ENCODE results near the gene ALG14.

ALG14 gene

DNA sequence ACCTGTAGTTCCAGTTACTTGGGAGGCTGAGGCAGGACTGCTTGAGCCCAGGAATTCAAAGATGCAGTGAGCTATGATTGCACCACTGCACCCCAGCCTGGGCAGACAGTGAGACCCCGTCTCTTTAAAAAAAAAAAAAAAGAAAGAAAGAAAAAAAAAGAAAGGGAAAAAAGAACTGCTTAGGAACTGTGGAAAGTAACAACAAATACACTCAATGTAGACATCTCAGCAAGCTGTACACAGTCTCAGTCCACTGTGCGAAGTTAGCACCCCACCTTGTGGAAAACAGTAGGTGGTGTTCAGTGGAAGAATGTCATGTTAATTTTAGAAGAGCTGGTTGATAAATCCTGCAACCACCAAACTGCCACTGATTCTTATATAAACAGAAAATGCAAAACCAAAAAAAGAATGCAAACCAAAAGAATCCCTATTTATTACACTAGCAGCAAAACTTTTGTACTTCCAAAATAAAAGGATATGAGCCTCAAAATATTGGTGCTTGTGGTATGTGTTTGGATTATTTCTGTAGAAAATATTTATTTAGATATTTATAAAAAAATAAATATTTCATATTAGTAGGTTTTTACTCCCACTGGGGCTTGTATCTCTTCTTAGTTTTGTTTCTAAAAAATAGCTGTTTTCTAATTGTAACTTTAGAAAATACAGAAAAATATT, 31.1 kb downstream of the ALG14 start (continued):
- TF ChIP-seq ZNF514 (tag by site-specific recombination; IDR thresholded peaks at IDR 0.05) (no peak), ZNF629 (tag by site-specific recombination; IDR thresholded peaks at IDR 0.05) (no peak), ZNF830 (tag by site-specific recombination; IDR thresholded peaks at IDR 0.05; ENCODE audit: low read depth) (no peak), ZNF624 (tag by site-specific recombination; IDR thresholded peaks at IDR 0.05) (no peak), ZNF544 (tag by site-specific recombination; IDR thresholded peaks at IDR 0.05) (no peak), SCRT2 (tag by site-specific recombination; IDR thresholded peaks at IDR 0.05) (no peak), ZNF658 (tag by site-specific recombination; IDR thresholded peaks at IDR 0.05) (no peak), ZNF585B (tag by site-specific recombination; IDR thresholded peaks at IDR 0.05) (no peak), ZNF292 (tag by site-specific recombination; IDR thresholded peaks at IDR 0.05; ENCODE audit: borderline replicate concordance, low read depth) (no peak), ZNF175 (tag by site-specific recombination; IDR thresholded peaks at IDR 0.05) (no peak), ZNF19 (tag by site-specific recombination; IDR thresholded peaks at IDR 0.05; ENCODE audit: low read depth) (no peak), ZNF394 (tag by site-specific recombination; IDR thresholded peaks at IDR 0.05; ENCODE audit: borderline replicate concordance) (no peak)
- TF ChIP-seq, protein P1, sequence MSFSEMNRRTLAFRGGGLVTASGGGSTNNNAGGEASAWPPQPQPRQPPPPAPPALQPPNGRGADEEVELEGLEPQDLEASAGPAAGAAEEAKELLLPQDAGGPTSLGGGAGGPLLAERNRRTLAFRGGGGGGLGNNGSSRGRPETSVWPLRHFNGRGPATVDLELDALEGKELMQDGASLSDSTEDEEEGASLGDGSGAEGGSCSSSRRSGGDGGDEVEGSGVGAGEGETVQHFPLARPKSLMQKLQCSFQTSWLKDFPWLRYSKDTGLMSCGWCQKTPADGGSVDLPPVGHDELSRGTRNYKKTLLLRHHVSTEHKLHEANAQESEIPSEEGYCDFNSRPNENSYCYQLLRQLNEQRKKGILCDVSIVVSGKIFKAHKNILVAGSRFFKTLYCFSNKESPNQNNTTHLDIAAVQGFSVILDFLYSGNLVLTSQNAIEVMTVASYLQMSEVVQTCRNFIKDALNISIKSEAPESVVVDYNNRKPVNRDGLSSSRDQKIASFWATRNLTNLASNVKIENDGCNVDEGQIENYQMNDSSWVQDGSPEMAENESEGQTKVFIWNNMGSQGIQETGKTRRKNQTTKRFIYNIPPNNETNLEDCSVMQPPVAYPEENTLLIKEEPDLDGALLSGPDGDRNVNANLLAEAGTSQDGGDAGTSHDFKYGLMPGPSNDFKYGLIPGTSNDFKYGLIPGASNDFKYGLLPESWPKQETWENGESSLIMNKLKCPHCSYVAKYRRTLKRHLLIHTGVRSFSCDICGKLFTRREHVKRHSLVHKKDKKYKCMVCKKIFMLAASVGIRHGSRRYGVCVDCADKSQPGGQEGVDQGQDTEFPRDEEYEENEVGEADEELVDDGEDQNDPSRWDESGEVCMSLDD (tag by site-specific recombination; IDR thresholded peaks at IDR 0.05) = no peak

DNA sequence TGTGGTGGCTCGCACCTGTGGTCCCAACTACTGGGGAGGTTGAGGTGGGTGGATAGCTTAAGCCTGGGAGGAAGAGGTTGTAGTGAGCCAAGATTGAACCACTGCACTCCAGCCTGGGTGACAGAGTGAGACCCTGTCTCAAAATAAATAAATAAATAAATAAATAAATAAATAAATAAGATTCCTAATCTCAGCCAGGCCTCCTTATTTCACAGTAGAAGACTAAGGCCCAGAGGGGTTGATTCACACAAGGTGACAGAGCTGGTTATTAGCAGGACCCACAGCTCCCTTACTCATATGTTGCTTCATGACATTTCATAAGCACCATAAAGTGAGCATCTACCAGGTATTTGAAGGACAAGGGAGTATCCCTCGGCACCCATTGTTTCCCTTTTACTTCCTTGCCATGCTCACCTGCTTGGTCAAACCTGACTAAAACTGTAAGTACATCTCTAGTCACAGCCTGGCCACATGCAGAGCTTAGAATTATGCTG, 32.7 kb downstream of the ALG14 start:
- Histone ChIP-seq H3K4me1 (ENCODE audit: control insufficient read depth, insufficient read depth, low read length) (no peaks in the 10 kb centered on the region), H3K27ac (ENCODE audit: extremely low read depth, low read depth, low read length) (no peak overlapping the region), H3K9me3 (ENCODE audit: control insufficient read depth, insufficient read depth, low read depth, low read length) (no peaks in the 10 kb centered on the region), H3K36me3 (ENCODE audit: control insufficient read depth in 2 of 2, insufficient read depth in 1 of 2, low read length in 2 of 2) (no peaks in the 10 kb centered on the region), H3K4me3 (ENCODE audit: low read depth, low read length) (no peak overlapping the region)
- ChIA-PET POLR2A (no interaction called here), CTCF (interaction anchor here (0.6 to 3.7 kb wide), 6 partner anchors 9 to 234 kb away, joined by 3 to 142 read pairs (median 13); partner anchors contain the start of gene RWDD3)
- TF ChIP-seq, protein P2, sequence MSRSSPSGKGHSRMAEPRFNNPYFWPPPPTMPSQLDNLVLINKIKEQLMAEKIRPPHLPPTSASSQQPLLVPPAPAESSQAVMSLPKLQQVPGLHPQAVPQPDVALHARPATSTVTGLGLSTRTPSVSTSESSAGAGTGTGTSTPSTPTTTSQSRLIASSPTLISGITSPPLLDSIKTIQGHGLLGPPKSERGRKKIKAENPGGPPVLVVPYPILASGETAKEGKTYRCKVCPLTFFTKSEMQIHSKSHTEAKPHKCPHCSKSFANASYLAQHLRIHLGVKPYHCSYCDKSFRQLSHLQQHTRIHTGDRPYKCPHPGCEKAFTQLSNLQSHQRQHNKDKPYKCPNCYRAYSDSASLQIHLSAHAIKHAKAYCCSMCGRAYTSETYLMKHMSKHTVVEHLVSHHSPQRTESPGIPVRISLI (tag by site-specific recombination; IDR thresholded peaks at IDR 0.05) = no peak
- TF ChIP-seq ZNF600 (tag by site-specific recombination; IDR thresholded peaks at IDR 0.05) (no peak), RBAK (tag by site-specific recombination; IDR thresholded peaks at IDR 0.05) (0 out of 2 replicates have a peak, but pooled peaks have one; percentile 23), ZNF560 (tag by site-specific recombination; IDR thresholded peaks at IDR 0.05; ENCODE audit: borderline replicate concordance) (peak; percentile 65; the same call in 1 of the 2 replicates), ZNF623 (tag by site-specific recombination; IDR thresholded peaks at IDR 0.05) (peak; percentile 58), KLF1 (tag by site-specific recombination; IDR thresholded peaks at IDR 0.05) (no peak), TCF7L2 (IDR thresholded peaks at IDR 0.05; ENCODE audit: borderline replicate concordance, low read depth, low read length) (no peak), ZNF211 (tag by site-specific recombination; IDR thresholded peaks at IDR 0.05; ENCODE audit: low read depth) (no peak), ZNF558 (tag by site-specific recombination; IDR thresholded peaks at IDR 0.05) (peak; percentile 33; the same call in 1 of the 2 replicates), ZNF510 (tag by site-specific recombination; IDR thresholded peaks at IDR 0.05; ENCODE audit: insufficient replicate concordance) (no peak)
- TF ChIP-seq, protein P3, sequence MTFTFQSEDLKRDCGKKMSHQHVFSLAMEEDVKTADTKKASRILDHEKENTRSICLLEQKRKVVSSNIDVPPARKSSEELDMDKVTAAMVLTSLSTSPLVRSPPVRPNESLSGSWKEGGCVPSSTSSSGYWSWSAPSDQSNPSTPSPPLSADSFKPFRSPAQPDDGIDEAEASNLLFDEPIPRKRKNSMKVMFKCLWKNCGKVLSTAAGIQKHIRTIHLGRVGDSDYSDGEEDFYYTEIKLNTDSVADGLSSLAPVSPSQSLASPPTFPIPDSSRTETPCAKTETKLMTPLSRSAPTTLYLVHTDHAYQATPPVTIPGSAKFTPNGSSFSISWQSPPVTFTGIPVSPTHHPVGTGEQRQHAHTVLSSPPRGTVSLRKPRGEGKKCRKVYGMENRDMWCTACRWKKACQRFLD (tag by site-specific recombination; IDR thresholded peaks at IDR 0.05) = no peak
- TF ChIP-seq, protein P4, sequence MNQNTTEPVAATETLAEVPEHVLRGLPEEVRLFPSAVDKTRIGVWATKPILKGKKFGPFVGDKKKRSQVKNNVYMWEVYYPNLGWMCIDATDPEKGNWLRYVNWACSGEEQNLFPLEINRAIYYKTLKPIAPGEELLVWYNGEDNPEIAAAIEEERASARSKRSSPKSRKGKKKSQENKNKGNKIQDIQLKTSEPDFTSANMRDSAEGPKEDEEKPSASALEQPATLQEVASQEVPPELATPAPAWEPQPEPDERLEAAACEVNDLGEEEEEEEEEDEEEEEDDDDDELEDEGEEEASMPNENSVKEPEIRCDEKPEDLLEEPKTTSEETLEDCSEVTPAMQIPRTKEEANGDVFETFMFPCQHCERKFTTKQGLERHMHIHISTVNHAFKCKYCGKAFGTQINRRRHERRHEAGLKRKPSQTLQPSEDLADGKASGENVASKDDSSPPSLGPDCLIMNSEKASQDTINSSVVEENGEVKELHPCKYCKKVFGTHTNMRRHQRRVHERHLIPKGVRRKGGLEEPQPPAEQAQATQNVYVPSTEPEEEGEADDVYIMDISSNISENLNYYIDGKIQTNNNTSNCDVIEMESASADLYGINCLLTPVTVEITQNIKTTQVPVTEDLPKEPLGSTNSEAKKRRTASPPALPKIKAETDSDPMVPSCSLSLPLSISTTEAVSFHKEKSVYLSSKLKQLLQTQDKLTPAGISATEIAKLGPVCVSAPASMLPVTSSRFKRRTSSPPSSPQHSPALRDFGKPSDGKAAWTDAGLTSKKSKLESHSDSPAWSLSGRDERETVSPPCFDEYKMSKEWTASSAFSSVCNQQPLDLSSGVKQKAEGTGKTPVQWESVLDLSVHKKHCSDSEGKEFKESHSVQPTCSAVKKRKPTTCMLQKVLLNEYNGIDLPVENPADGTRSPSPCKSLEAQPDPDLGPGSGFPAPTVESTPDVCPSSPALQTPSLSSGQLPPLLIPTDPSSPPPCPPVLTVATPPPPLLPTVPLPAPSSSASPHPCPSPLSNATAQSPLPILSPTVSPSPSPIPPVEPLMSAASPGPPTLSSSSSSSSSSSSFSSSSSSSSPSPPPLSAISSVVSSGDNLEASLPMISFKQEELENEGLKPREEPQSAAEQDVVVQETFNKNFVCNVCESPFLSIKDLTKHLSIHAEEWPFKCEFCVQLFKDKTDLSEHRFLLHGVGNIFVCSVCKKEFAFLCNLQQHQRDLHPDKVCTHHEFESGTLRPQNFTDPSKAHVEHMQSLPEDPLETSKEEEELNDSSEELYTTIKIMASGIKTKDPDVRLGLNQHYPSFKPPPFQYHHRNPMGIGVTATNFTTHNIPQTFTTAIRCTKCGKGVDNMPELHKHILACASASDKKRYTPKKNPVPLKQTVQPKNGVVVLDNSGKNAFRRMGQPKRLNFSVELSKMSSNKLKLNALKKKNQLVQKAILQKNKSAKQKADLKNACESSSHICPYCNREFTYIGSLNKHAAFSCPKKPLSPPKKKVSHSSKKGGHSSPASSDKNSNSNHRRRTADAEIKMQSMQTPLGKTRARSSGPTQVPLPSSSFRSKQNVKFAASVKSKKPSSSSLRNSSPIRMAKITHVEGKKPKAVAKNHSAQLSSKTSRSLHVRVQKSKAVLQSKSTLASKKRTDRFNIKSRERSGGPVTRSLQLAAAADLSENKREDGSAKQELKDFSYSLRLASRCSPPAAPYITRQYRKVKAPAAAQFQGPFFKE (tag by site-specific recombination; IDR thresholded peaks at IDR 0.05; ENCODE audit: borderline replicate concordance) = no peak

Measured in HEK293 (cell line).